ENCODE results near the gene GRIN1.
"Not testable (repeated sequence)": the region's sequence is repeated elsewhere in the genome, so short reads cannot be mapped to it uniquely, and the experiment has no call there.

Gene GRIN1

DNA sequence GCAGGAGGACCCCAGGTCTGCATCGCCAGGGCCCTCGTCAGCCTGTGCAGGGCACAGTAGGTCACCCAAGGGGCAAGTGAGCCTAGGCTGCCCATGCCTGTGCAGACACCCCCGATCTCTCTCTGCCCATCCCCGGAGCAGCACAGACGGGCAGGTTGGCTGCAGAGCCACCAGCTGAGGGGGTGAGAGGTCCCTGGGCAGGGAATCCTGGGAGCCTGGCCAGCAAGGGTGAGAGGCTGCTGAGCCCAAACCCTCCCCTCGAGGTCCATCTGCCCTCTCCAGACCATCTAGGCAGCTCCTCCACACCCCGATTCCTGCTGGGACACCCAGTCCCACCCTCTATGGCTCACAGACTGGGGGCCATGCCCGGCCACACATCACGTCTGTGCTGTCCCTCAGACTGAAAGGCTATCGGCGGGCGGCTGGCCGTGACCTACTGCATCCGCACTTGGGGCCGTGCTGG, 21.7 kb upstream of the GRIN1 start:
- H3K9me3 ChIP-seq = no peaks in the 10 kb centered on the region
- peaks cover 0 to 11% (median 6%) of the 10 kb centered on the region in 3 donors for H3K36me3 ChIP-seq
- H3K27me3 ChIP-seq = peaks cover 0 to 36% of the 10 kb centered on the region in 2 donors
- intact Hi-C loops (cut with DNase I; ENCODE audit: low total_unique reads) = loop anchor here (1.0 kb wide), 1 partner anchor 14 kb away; no protein-coding TSS in a partner anchor
- TF ChIP-seq, protein P1, sequence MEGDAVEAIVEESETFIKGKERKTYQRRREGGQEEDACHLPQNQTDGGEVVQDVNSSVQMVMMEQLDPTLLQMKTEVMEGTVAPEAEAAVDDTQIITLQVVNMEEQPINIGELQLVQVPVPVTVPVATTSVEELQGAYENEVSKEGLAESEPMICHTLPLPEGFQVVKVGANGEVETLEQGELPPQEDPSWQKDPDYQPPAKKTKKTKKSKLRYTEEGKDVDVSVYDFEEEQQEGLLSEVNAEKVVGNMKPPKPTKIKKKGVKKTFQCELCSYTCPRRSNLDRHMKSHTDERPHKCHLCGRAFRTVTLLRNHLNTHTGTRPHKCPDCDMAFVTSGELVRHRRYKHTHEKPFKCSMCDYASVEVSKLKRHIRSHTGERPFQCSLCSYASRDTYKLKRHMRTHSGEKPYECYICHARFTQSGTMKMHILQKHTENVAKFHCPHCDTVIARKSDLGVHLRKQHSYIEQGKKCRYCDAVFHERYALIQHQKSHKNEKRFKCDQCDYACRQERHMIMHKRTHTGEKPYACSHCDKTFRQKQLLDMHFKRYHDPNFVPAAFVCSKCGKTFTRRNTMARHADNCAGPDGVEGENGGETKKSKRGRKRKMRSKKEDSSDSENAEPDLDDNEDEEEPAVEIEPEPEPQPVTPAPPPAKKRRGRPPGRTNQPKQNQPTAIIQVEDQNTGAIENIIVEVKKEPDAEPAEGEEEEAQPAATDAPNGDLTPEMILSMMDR (IDR thresholded peaks at IDR 0.05) = no peak
- H3K27ac ChIP-seq = no peak overlapping the region
- no peak overlapping the region for H3K4me3 ChIP-seq
- no peak for DNase-seq
- peaks cover 0 to 19% (median 13%) of the 10 kb centered on the region in 4 donors for H3K4me1 ChIP-seq

DNA sequence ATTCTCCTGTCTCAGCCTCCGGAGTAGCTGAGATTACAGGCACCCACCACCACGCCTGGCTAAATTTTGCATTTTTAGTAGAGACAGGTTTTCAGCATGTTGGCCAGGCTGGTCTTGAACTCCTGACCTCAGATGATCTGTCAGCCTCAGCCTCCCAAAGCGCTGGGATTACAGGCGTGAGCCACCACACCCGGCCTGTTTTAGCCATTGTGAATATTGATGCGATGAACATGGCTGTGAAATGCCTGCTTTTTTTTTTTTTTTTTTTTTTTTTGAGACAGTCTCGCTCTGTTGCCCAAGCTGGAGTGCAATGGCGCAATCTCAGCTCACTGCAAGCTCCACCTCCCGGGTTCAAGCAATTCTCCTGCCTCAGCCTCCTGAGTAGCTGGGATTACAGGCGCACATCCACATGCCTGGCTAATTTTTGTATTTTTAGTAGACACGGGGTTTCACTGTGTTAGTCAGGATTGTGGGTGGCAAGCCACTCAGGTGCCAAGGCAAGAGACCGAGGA, 20.8 kb upstream of the GRIN1 start:
- H3K9me3 ChIP-seq; H3K27ac ChIP-seq; DNase-seq; H3K4me3 ChIP-seq; intact Hi-C loops (cut with DNase I; ENCODE audit: low total_unique reads); H3K36me3 ChIP-seq: not testable (repeated sequence)
- peaks cover 0 to 19% (median 13%) of the 10 kb centered on the region in 4 donors for H3K4me1 ChIP-seq
- peaks cover 0 to 28% of the 10 kb centered on the region in 2 donors for H3K27me3 ChIP-seq

DNA sequence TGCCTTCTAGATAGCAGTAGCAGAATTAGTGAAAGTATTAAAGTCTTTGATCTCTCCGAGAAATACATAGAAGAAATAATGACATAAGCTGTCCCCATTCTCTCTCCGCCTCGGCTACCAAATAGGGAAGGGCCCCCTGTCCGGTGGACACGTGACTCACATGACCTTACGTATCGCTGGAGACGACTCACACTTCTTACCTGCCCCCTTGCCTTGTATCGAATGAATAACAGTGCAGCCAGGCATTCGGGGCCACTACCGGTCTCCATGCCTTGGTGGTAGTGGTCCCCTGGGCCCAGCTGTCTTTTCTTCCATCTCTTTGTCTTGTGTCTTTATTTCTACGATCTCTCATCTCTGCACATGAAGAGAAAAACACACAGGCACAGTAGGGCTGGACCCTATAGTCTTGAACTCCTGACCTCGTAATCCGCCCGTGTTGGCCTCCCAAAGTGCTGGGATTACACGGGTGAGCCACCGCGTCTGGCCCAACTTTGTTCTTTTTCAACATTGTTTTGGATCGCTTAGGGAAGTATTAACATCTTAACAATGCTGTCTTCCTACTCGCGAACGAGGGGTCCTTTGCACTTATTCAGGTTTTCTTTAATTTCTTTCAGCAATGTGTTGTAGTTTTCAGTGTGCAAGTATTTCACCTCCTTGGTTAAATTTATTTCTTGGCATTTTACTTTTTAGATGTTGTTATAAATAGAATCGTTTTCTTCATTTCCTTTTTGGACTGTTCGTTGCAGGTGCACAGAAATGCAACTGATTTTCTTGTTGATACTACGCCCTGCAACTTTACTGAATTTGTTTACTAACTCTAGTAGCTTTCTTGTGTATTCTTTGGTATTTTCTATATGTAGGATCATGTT, 16.8 kb upstream of the GRIN1 start:
- intact Hi-C loops (cut with DNase I; ENCODE audit: low total_unique reads) = loop anchor here (2.0 kb wide), 1 partner anchor 109 kb away; the partner anchor contains the start of gene SLC34A3
- H3K36me3 ChIP-seq, H3K27ac ChIP-seq, H3K4me3 ChIP-seq, H3K27me3 ChIP-seq, H3K4me1 ChIP-seq, H3K9me3 ChIP-seq, DNase-seq: not testable (repeated sequence)

DNA sequence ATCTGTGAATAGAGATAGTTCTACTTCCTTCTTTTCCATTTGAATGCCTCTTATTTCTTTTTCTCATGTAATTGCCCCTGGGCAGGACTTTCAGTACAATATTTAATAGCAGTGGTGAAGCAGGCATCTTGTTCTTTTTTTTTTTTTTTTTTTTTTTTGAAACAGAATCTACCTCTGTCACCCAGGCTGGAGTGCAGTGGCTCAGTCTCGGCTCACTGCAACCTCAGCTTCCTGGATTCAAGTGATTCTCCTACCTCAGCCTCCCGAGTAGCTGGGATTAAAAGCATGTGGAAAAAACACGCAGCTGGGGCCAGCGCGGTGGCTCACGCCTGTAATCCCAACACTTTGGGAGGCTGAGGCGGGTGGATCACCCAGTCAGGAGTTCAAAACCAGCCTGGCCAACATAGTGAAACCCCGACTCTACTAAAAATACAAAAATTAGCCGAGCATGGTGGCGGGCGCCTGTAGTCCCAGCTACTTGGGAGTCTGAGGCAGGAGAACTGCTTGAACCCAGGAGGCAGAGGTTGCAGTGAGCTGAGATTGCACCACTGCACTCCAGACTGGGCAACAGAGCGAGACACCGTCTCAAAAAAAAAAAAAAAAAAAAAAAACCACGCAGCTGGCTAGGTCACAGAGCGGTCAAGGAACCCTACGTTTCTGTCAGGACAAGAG, 16.0 kb upstream of the GRIN1 start:
- DNase-seq, H3K27me3 ChIP-seq, H3K4me3 ChIP-seq, H3K27ac ChIP-seq, H3K9me3 ChIP-seq, H3K4me1 ChIP-seq, H3K36me3 ChIP-seq: not testable (repeated sequence)
- intact Hi-C loops (cut with DNase I; ENCODE audit: low total_unique reads) = loop anchor here (2.0 kb wide), 1 partner anchor 108 kb away; the partner anchor contains the start of gene SLC34A3

DNA sequence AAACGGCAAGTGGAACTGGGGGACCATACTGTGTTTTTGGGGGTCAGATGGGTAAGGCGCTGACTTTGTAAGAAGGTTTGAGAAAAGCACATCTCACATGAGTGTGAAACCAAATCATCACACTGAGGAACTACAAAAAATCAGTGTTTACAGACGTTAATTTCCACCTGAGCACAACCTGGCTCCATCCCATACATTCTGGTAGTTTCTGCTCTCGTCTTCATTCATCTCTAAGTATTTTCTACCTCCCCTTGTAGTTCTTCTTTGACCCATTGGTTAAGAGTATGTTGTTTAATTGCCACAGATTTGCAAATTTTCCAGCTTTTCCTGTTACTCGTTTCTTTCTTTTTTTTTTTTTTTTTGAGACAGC, 15.5 kb upstream of the GRIN1 start:
- Histone ChIP-seq H3K36me3 (no peaks in the 10 kb centered on the region), H3K4me1 (peaks cover 0 to 12% (median 7%) of the 10 kb centered on the region in 4 donors), H3K9me3 (no peaks in the 10 kb centered on the region), H3K4me3 (no peak overlapping the region), H3K27ac (no peak overlapping the region), H3K27me3 (peaks cover 0 to 11% of the 10 kb centered on the region in 2 donors)
- DNase-seq = no peak
- intact Hi-C loops (cut with DNase I; ENCODE audit: low total_unique reads) = loop anchor here (2.0 kb wide), 1 partner anchor 107 kb away; the partner anchor contains the start of gene SLC34A3
- TF ChIP-seq, protein P1 (IDR thresholded peaks at IDR 0.05) = no peak

DNA sequence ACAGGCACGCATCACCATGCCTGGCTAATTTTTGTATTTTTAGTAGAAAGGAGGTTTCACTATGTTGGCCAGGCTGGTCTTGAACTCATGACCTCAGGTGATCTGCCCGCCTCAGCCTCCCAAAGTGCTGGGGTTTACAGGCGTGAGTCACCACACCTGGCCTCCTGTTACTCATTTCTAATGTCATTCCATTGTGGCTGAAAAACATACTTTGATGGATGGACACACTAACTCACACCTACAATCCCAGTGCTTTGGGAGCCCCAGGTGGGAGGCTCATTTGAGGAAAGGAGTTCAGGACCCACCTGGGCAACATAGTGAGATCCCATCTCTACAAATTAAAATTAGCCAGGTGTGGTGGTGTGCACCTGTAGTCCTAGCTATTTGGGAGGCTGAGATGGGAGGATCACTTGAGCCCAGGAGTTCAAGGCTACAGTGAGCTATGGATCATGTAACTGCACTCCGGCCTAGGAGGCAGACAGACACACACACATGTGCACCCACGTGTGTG, 14.9 kb upstream of the GRIN1 start:
- not testable (repeated sequence) for DNase-seq, H3K9me3 ChIP-seq, H3K4me3 ChIP-seq, H3K27ac ChIP-seq, H3K36me3 ChIP-seq
- intact Hi-C loops (cut with DNase I; ENCODE audit: low total_unique reads) = loop anchor here (2.0 kb wide), 1 partner anchor 107 kb away; the partner anchor contains the start of gene SLC34A3
- peaks cover 0 to 15% of the 10 kb centered on the region in 2 donors for H3K27me3 ChIP-seq
- peaks cover 0 to 17% (median 8%) of the 10 kb centered on the region in 4 donors for H3K4me1 ChIP-seq

DNA sequence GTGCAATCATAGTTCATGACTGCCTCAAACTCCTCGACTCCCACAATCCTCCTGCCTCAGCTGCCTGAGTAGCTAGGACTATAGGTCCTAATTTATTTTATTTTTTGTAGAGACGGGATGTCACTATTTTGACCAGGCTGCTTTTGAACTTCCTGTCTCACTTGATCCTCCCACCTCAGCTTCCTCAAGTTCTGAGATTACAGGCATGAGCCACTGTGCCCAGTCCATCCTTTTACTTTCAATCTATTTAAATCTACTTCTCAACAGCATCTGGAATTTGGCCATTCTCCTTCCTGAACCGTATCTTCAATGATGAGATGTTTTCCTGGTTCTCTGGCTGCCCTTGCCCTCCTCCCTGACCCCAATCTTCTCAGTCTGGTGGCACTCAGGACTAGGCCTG, 12.2 kb upstream of the GRIN1 start:
- intact Hi-C loops (cut with DNase I; ENCODE audit: low total_unique reads) = no loop called here
- TF ChIP-seq, protein P1 (IDR thresholded peaks at IDR 0.05) = no peak
- H3K36me3 ChIP-seq = no peaks in the 10 kb centered on the region
- peaks cover 0 to 38% of the 10 kb centered on the region in 2 donors for H3K27me3 ChIP-seq
- no peak for DNase-seq
- no peak overlapping the region for H3K27ac ChIP-seq
- peak overlapping the region in 1 of 2 donors; percentile 23 for H3K4me3 ChIP-seq
- peaks cover 0 to 9% (median 8%) of the 10 kb centered on the region in 3 donors for H3K9me3 ChIP-seq
- H3K4me1 ChIP-seq = peaks cover 0 to 32% (median 19%) of the 10 kb centered on the region in 4 donors

All from tibial artery (tissue), 4 donors.